Measurements from ENCODE around the gene ACTG1. TPM values are rescaled to one million over a fixed set of nuclear protein-coding genes. Genes with fewer than 3 reads are reported as not detected.
A peak's percentile ranks its signal among the peaks of the same experiment; 100 is the strongest.

ACTG1 gene
- 12,144 and 15,732 TPM in 2 replicates for total RNA-seq (2012; rRNA removed)
- 10,271 and 10,907 TPM in 2 replicates for polyA plus RNA-seq (2012; rRNA removed)
- 46,606 and 47,328 TPM in 2 replicates for polyA plus RNA-seq (2012; cell fraction: cytosol; rRNA removed)
- 8,917 and 28,399 TPM in 2 replicates for polyA plus RNA-seq (2012; cell fraction: nucleus; rRNA removed; ENCODE audit: low replicate concordance)
- Bru-seq, nascent RNA, result percentile 100 among the genes with signal in this experiment
- BruChase-seq, experiment 1, labeled RNA remaining after a 6-hour chase, result percentile 100 among the genes with signal in this experiment
- BruChase-seq, experiment 2, labeled RNA remaining after a 2-hour chase, result percentile 100 among the genes with signal in this experiment
- long read RNA-seq, transcript ACTG1-206 (6 exons, 1,919 nt), result major isoform, 3,427 of 4,321 reads
- long read RNA-seq, transcript ACTG1-207 (3 exons, 1,678 nt), result minor isoform, 166 of 4,321 reads
- long read RNA-seq, transcript ACTG1-212 (4 exons, 1,698 nt), result minor isoform, 176 of 4,321 reads
- long read RNA-seq, transcript ACTG1-210 (5 exons, 2,256 nt), result minor isoform, 126 of 4,321 reads
- long read RNA-seq, partial matches to known transcripts, result 105 of 4,321 reads
- long read RNA-seq, other reads (novel, unspliced or antisense), result 204 of 4,321 reads

- H3K4me2 ChIP-seq (ENCODE audit: low read depth, low read length), result peak within 1 kb of the TSS; percentile 84
- H3K14ac ChIP-seq (replicated peaks; ENCODE audit: low read depth, low read length), result peak within 1 kb of the TSS; percentile 93
- 1% methylated on average over 56 of the region's 111 CpGs; no CpG with 5 or more reads in 1 of the 2 experiments for WGBS, 2 experiments (ENCODE audit: extremely low coverage in 2 of 2, insufficient read length in 1 of 2)
- TF ChIP-seq CTCF (conservative IDR thresholded peaks at IDR 0.05; ENCODE audit: low read depth, low read length) (no peak), ELK1 (IDR thresholded peaks at IDR 0.05; ENCODE audit: borderline replicate concordance, low read depth, low read length) (no peak), NFE2L2 (IDR thresholded peaks at IDR 0.05; ENCODE audit: low read depth, low read length) (no peak), SMC3 (IDR thresholded peaks at IDR 0.05; ENCODE audit: low read depth, low read length) (no peak), MAFK (IDR thresholded peaks at IDR 0.05; ENCODE audit: low read depth, low read length) (no peak), USF2 (IDR thresholded peaks at IDR 0.05; ENCODE audit: low read depth, low read length) (peak; percentile 90), POLR2A (IDR thresholded peaks at IDR 0.05; ENCODE audit: low read depth, low read length) (peak; percentile 99), MAZ (IDR thresholded peaks at IDR 0.05; ENCODE audit: borderline replicate concordance, low read depth, low read length) (peak; percentile 59; the same call in 1 of the 2 replicates)
- peaks cover 3 to 60% of the 10 kb centered on the region in 2 experiments; a peak in 3 of 4 replicates for H3K79me1 ChIP-seq (ENCODE audit: low read depth in 1 of 2, low read length in 2 of 2)
- peak within 1 kb of the TSS; percentile 99 for H4K91ac ChIP-seq (ENCODE audit: insufficient read depth, low read depth, low read length)
- H3K9me1 ChIP-seq (ENCODE audit: insufficient read depth, low read length), result no peaks in the 10 kb centered on the region
- H3K27ac ChIP-seq (ENCODE audit: insufficient read depth, low read length), result peak within 1 kb of the TSS; percentile 99
- peak within 1 kb of the TSS; percentile 79 for H3K4me3 ChIP-seq (ENCODE audit: insufficient read depth, low read depth, low read length)
- no TSS peak for BruUV-seq (replicated peaks)
- peak; percentile 91 for DNase-seq
- no peaks in the 10 kb centered on the region for H3K9me3 ChIP-seq (ENCODE audit: control insufficient read depth, insufficient read depth, low read length)
- peak within 1 kb of the TSS; percentile 90 for H2BK120ac ChIP-seq (ENCODE audit: low read depth, low read length)
- H2BK15ac ChIP-seq (ENCODE audit: low read depth, low read length), result peak within 1 kb of the TSS; percentile 76; the same call in 1 of the 3 replicates
- peak within 1 kb of the TSS; percentile 86 for H3K23ac ChIP-seq (ENCODE audit: low read depth, low read length)
- H3K4me1 ChIP-seq (ENCODE audit: control insufficient read depth, insufficient read depth, low read length), result peaks cover 14% of the 10 kb centered on the region
- H2AFZ ChIP-seq (replicated peaks; ENCODE audit: low read length, poor library complexity), result peak within 1 kb of the TSS; percentile 86
- ChIA-PET POLR2A (ENCODE audit: unreplicated experiment) (interaction anchor here (0.5 to 1.1 kb wide), 9 partner anchors 15 to 167 kb away, joined by 3 to 7 read pairs (median 3); partner anchors contain the start of gene BAHCC1), CTCF (no interaction called here)
- H3K56ac ChIP-seq (ENCODE audit: extremely low read depth, insufficient read depth, low read length), result peak within 1 kb of the TSS; percentile 94
- no peaks in the 10 kb centered on the region for H3K27me3 ChIP-seq (ENCODE audit: control insufficient read depth, insufficient read depth, low read length)
- H3K36me3 ChIP-seq (ENCODE audit: control insufficient read depth, insufficient read depth, low read length), result peaks cover 37% of the 10 kb centered on the region
- H2AK5ac ChIP-seq (ENCODE audit: low read depth, low read length), result peak within 1 kb of the TSS; percentile 99
- H4K20me1 ChIP-seq (ENCODE audit: insufficient read depth, low read length), result peaks cover 62% of the 10 kb centered on the region
- H3K18ac ChIP-seq (ENCODE audit: low read depth, low read length), result peak within 1 kb of the TSS; percentile 72
- intact Hi-C loops (cut with micrococcal nuclease) (no loop called here), in situ Hi-C loops (cut with MboI; ENCODE audit: low sequenced_read_pairs) (no loop called here), dilution Hi-C loops (cut with HindIII; ENCODE audit: low sequenced_read_pairs, unreplicated experiment) (no loop called here)
- H2AK9ac ChIP-seq (replicated peaks; ENCODE audit: low read depth, low read length, poor library complexity), result peak within 1 kb of the TSS; percentile 100
- H4K5ac ChIP-seq (ENCODE audit: low read depth, low read length), result peak within 1 kb of the TSS; percentile 74
- no peak within 1 kb of the TSS; the same call in 1 of the 2 replicates for H2BK20ac ChIP-seq (ENCODE audit: low read depth, low read length)
- H3K9ac ChIP-seq (ENCODE audit: low read depth, low read length), result peak within 1 kb of the TSS; percentile 98
- peak within 1 kb of the TSS; percentile 92 to 96 for H4K8ac ChIP-seq (ENCODE audit: low read depth in 2 of 2, low read length in 2 of 2)
- peak; percentile 25 for ATAC-seq (ENCODE audit: low read depth)
- peak within 1 kb of the TSS; percentile 95 for H2BK5ac ChIP-seq (ENCODE audit: low read depth, low read length, poor library complexity, severe bottlenecking)
- H3K4ac ChIP-seq (ENCODE audit: low read depth, low read length), result peak within 1 kb of the TSS; percentile 99
Observed at GRCh38 chr17:81512562-81513371, at the start of gene ACTG1. Gene ACTG1, minus strand, starts transcription at chr17:81512799. Its CDS starts 445 bp downstream, at chr17:81512354.
